ENCODE measurements around the gene APLF.

- TF ChIP-seq POLR2A (IDR thresholded peaks at IDR 0.05; ENCODE audit: low read length) (no peak), GATA1 (IDR thresholded peaks at IDR 0.05; ENCODE audit: low read depth, low read length) (no peak)
Observed at GRCh38 chr2:68475110-68475509, 7.7 kb downstream of the APLF start.

All from erythroblast (primary cell).